KOPT-K1 (cell line): ENCODE data around the gene AKAP7.

Experiments used
- H3K27ac ChIP-seq: fragments of 200-600 bp; sonication (generic); 2 replicates; pipeline ENCODE4 v1.5.1; 2016; ENCODE audit warnings: antibody characterized with exemption, mild to moderate bottlenecking, low read depth, low read length; ENCODE audit not compliant: poor library complexity, severe bottlenecking
- H3K36me3 ChIP-seq: fragments of 200-600 bp; sonication (generic); 2 replicates; pipeline ENCODE4 v1.5.1; 2017; ENCODE audit warnings: antibody characterized with exemption, mild to moderate bottlenecking, low read length, moderate library complexity; ENCODE audit not compliant: insufficient read depth
- H3K9me3 ChIP-seq: fragments of 200-600 bp; sonication (generic); 2 replicates; pipeline ENCODE4 v1.5.1; 2017; ENCODE audit warnings: antibody characterized with exemption, low read length, mild to moderate bottlenecking; ENCODE audit not compliant: insufficient read depth, poor library complexity, severe bottlenecking

AKAP7 gene

GRCh38 chr6:131206463-131207251 is 71.4 kb downstream of the AKAP7 start:
- no peaks in the 10 kb centered on the region for H3K36me3 ChIP-seq
- no peaks in the 10 kb centered on the region for H3K9me3 ChIP-seq
- H3K27ac ChIP-seq: no peak overlapping the region

GRCh38 chr6:131208787-131209186 is 73.5 kb downstream of the AKAP7 start:
- Histone ChIP-seq H3K27ac (no peak overlapping the region), H3K9me3 (no peaks in the 10 kb centered on the region), H3K36me3 (no peaks in the 10 kb centered on the region)

GRCh38 chr6:131210469-131210868 is 75.2 kb downstream of the AKAP7 start:
- no peak overlapping the region for H3K27ac ChIP-seq
- no peaks in the 10 kb centered on the region for H3K36me3 ChIP-seq
- no peaks in the 10 kb centered on the region for H3K9me3 ChIP-seq

- H3K9me3 ChIP-seq: no peaks in the 10 kb centered on the region
- H3K36me3 ChIP-seq: no peaks in the 10 kb centered on the region
- no peak overlapping the region for H3K27ac ChIP-seq
Measured at GRCh38 chr6:131212024-131212423, 76.8 kb downstream of the AKAP7 start.

GRCh38 chr6:131212913-131213312 is 77.6 kb downstream of the AKAP7 start:
- H3K9me3 ChIP-seq: no peaks in the 10 kb centered on the region
- no peak overlapping the region for H3K27ac ChIP-seq
- no peaks in the 10 kb centered on the region for H3K36me3 ChIP-seq

GRCh38 chr6:131213501-131213990 is 78.3 kb downstream of the AKAP7 start:
- peak overlapping the region; percentile 53 for H3K27ac ChIP-seq
- no peaks in the 10 kb centered on the region for H3K9me3 ChIP-seq
- H3K36me3 ChIP-seq: no peaks in the 10 kb centered on the region

GRCh38 chr6:131215219-131215618 is 80.0 kb downstream of the AKAP7 start:
- Histone ChIP-seq H3K36me3 (no peaks in the 10 kb centered on the region), H3K27ac (no peak overlapping the region), H3K9me3 (no peaks in the 10 kb centered on the region)

GRCh38 chr6:131216246-131216645 is 81.0 kb downstream of the AKAP7 start:
- H3K36me3 ChIP-seq: no peaks in the 10 kb centered on the region
- H3K9me3 ChIP-seq: no peaks in the 10 kb centered on the region
- no peak overlapping the region for H3K27ac ChIP-seq

- Histone ChIP-seq H3K9me3 (no peaks in the 10 kb centered on the region), H3K36me3 (no peaks in the 10 kb centered on the region), H3K27ac (no peak overlapping the region)
Measured at GRCh38 chr6:131222773-131223172, 87.5 kb downstream of the AKAP7 start.

GRCh38 chr6:131223416-131223815 is 88.1 kb downstream of the AKAP7 start:
- H3K27ac ChIP-seq: no peak overlapping the region
- H3K36me3 ChIP-seq: no peaks in the 10 kb centered on the region
- no peaks in the 10 kb centered on the region for H3K9me3 ChIP-seq

GRCh38 chr6:131225127-131225526 is 89.9 kb downstream of the AKAP7 start:
- Histone ChIP-seq H3K27ac (no peak overlapping the region), H3K36me3 (no peaks in the 10 kb centered on the region), H3K9me3 (no peaks in the 10 kb centered on the region)

GRCh38 chr6:131225959-131226358 is 90.7 kb downstream of the AKAP7 start:
- no peak overlapping the region for H3K27ac ChIP-seq
- H3K9me3 ChIP-seq: no peaks in the 10 kb centered on the region
- H3K36me3 ChIP-seq: no peaks in the 10 kb centered on the region

GRCh38 chr6:131226459-131227157 is 91.3 kb downstream of the AKAP7 start:
- Histone ChIP-seq H3K27ac (no peak overlapping the region), H3K36me3 (no peaks in the 10 kb centered on the region), H3K9me3 (no peaks in the 10 kb centered on the region)

GRCh38 chr6:131227158-131227543 is 91.9 kb downstream of the AKAP7 start:
- no peak overlapping the region for H3K27ac ChIP-seq
- H3K9me3 ChIP-seq: no peaks in the 10 kb centered on the region
- no peaks in the 10 kb centered on the region for H3K36me3 ChIP-seq

GRCh38 chr6:131231103-131231502 is 95.8 kb downstream of the AKAP7 start:
- H3K36me3 ChIP-seq: no peaks in the 10 kb centered on the region
- no peaks in the 10 kb centered on the region for H3K9me3 ChIP-seq
- H3K27ac ChIP-seq: no peak overlapping the region

GRCh38 chr6:131231891-131232290 is 96.6 kb downstream of the AKAP7 start:
- Histone ChIP-seq H3K9me3 (no peaks in the 10 kb centered on the region), H3K27ac (no peak overlapping the region), H3K36me3 (no peaks in the 10 kb centered on the region)
